SU-DHL-6 (cell line): ENCODE data around the gene SEC16A.

Source experiments
- EZH2phosphoT487 ChIP-seq: fragments of 200-600 bp; sonication (generic), shearing (Covaris generic); conservative IDR thresholded peaks from 2 replicates; pipeline ENCODE4 v1.6.1; 2018; ENCODE audit warnings: mild to moderate bottlenecking, antibody characterized with exemption, low read length, moderate library complexity, mixed read lengths
- TF ChIP-seq, protein P1 (sequence below): fragments of 200-600 bp; sonication (generic); IDR thresholded peaks from one replicate; pipeline ENCODE4 v1.5.1; 2017; ENCODE audit warnings: antibody characterized with exemption, mild to moderate bottlenecking, low read length, moderate library complexity; ENCODE audit not compliant: insufficient read depth, poor library complexity, severe bottlenecking

DNA sequence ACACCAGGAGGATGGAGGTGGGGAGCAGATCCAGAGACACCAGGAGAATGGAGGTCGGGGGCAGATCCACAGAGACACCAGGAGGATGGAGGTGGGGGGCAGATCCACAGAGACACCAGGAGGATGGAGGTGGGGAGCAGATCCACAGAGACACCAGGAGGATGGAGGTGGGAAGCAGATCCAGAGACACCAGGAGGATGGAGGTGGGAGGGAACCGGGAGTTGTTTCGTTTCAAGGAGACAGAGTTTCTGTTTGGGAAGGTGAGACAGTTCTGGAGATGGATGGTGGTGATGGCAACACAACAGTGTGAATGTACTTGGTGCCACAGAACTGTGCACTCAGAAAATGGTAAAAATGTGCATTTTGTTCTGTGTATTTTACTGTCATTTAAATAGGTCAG lies 34.2 kb downstream of the SEC16A start:
- TF ChIP-seq, protein P1, sequence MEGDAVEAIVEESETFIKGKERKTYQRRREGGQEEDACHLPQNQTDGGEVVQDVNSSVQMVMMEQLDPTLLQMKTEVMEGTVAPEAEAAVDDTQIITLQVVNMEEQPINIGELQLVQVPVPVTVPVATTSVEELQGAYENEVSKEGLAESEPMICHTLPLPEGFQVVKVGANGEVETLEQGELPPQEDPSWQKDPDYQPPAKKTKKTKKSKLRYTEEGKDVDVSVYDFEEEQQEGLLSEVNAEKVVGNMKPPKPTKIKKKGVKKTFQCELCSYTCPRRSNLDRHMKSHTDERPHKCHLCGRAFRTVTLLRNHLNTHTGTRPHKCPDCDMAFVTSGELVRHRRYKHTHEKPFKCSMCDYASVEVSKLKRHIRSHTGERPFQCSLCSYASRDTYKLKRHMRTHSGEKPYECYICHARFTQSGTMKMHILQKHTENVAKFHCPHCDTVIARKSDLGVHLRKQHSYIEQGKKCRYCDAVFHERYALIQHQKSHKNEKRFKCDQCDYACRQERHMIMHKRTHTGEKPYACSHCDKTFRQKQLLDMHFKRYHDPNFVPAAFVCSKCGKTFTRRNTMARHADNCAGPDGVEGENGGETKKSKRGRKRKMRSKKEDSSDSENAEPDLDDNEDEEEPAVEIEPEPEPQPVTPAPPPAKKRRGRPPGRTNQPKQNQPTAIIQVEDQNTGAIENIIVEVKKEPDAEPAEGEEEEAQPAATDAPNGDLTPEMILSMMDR: no peak
- no peak for TF ChIP-seq EZH2phosphoT487
